GM19043 (cell line): ENCODE results near the gene TXNDC2.
A peak's percentile ranks its signal among the peaks of the same experiment; 100 is the strongest.
"Not testable (repeated sequence)": the region's sequence is repeated elsewhere in the genome, so short reads cannot be mapped to it uniquely, and the experiment has no call there.

Experiments used
- ATAC-seq: cut with Tn5 transposase; IDR thresholded peaks from one replicate; pipeline ENCODE4 v1.9.1; 2021; ENCODE audit warnings: low read depth; ENCODE audit not compliant: unreplicated experiment

TXNDC2 gene

GRCh38 chr18:9910661-9911060 is 24.9 kb downstream of the TXNDC2 start:
- ATAC-seq: no peak

GRCh38 chr18:9911226-9911625 is 25.5 kb downstream of the TXNDC2 start:
- ATAC-seq: no peak

- ATAC-seq: not testable (repeated sequence)
Measured at GRCh38 chr18:9912285-9912684, 26.5 kb downstream of the TXNDC2 start.

- no peak for ATAC-seq
Measured at GRCh38 chr18:9913151-9913525, 27.4 kb downstream of the TXNDC2 start.

- peak; percentile 87 for ATAC-seq
Measured at GRCh38 chr18:9913526-9914333, 28.0 kb downstream of the TXNDC2 start, which contains the start of gene VAPA. Gene VAPA, plus strand, starts transcription at chr18:9914016. Its CDS starts 241 bp downstream, at chr18:9914257.

- peak; percentile 3 for ATAC-seq
Measured at GRCh38 chr18:9914334-9914583, 28.5 kb downstream of the TXNDC2 start.

GRCh38 chr18:9914584-9915290 is 29.0 kb downstream of the TXNDC2 start:
- peak; percentile 19 for ATAC-seq

- ATAC-seq: no peak
Measured at GRCh38 chr18:9915291-9916076, 29.7 kb downstream of the TXNDC2 start.

- no peak for ATAC-seq
Measured at GRCh38 chr18:9916077-9916639, 30.4 kb downstream of the TXNDC2 start.

- no peak for ATAC-seq
Measured at GRCh38 chr18:9916808-9917207, 31.0 kb downstream of the TXNDC2 start.

GRCh38 chr18:9918016-9918680 is 32.4 kb downstream of the TXNDC2 start:
- ATAC-seq: no peak

GRCh38 chr18:9919564-9920232 is 33.9 kb downstream of the TXNDC2 start:
- ATAC-seq: no peak

GRCh38 chr18:9922592-9923311 is 37.0 kb downstream of the TXNDC2 start:
- no peak for ATAC-seq

GRCh38 chr18:9924371-9924943 is 38.7 kb downstream of the TXNDC2 start:
- no peak for ATAC-seq

- ATAC-seq: no peak
Measured at GRCh38 chr18:9925369-9925768, 39.6 kb downstream of the TXNDC2 start.

GRCh38 chr18:9925795-9926194 is 40.0 kb downstream of the TXNDC2 start:
- ATAC-seq: no peak

GRCh38 chr18:9926223-9926894 is 40.6 kb downstream of the TXNDC2 start:
- no peak for ATAC-seq

GRCh38 chr18:9926977-9927376 is 41.2 kb downstream of the TXNDC2 start:
- ATAC-seq: no peak
